Measurements from ENCODE around the gene TMEM132A. TPM values are rescaled to one million over a fixed set of nuclear protein-coding genes. Genes with fewer than 3 reads are reported as not detected.

Gene TMEM132A
- total RNA-seq, 6 experiments from 2014 or later, result 23.8 to 32.2 (median 26.9) TPM

DNA sequence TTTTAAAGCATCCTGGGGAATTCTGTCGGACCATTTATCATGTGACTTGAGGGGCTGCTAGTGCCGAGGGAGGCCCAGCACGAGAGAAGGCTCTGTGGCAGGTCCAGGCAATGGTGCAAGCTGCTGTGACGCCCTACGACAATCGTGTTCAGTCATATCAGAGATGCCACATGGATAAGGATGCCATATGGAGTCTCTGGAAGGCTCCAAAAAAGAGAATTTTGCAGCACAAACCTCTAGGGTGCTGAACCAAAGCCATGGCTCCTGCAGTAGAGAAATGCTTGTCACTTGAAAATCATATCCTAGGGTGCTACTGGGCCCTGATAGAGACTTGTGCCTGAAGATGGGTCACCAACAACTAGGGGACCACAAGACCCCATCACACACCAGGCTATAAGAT, 40.5 kb downstream of the TMEM132A start:
- Mint-ChIP-seq H3K4me3 (no peak overlapping the region), H3K36me3 (ENCODE audit: low read depth) (peaks cover 5% of the 10 kb centered on the region; the same call in 1 of the 2 replicates), H3K4me1 (ENCODE audit: low read depth) (peaks cover 5% of the 10 kb centered on the region), H3K27me3 (ENCODE audit: insufficient read depth) (peaks cover 30% of the 10 kb centered on the region), H3K9me3 (peaks cover 9% of the 10 kb centered on the region), H3K27ac (no peak overlapping the region)
- TF ChIP-seq, protein P1, sequence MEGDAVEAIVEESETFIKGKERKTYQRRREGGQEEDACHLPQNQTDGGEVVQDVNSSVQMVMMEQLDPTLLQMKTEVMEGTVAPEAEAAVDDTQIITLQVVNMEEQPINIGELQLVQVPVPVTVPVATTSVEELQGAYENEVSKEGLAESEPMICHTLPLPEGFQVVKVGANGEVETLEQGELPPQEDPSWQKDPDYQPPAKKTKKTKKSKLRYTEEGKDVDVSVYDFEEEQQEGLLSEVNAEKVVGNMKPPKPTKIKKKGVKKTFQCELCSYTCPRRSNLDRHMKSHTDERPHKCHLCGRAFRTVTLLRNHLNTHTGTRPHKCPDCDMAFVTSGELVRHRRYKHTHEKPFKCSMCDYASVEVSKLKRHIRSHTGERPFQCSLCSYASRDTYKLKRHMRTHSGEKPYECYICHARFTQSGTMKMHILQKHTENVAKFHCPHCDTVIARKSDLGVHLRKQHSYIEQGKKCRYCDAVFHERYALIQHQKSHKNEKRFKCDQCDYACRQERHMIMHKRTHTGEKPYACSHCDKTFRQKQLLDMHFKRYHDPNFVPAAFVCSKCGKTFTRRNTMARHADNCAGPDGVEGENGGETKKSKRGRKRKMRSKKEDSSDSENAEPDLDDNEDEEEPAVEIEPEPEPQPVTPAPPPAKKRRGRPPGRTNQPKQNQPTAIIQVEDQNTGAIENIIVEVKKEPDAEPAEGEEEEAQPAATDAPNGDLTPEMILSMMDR (IDR thresholded peaks at IDR 0.05), result no peak
- DNase-seq, result no peak

DNA sequence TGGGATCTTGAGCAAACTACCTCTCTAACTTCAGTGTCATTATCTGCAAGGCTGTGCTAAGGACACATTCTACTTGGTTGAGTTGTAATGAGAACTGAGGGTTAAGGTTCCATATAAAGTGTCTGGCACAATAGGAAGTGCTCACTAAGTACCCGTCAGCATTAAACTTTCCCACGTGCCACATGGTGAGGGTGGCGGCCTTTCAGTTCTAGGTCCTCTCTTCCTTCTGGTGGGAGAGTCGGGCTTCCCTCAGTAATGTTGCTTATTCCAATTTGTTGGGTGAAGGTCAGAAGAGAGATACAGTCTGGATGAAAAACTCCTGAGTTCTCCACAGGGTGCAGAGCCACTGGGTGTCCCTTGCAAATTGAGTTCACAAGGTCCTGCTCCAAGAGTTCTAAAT, 42.6 kb downstream of the TMEM132A start:
- peaks cover 5% of the 10 kb centered on the region; the same call in 1 of the 2 replicates for H3K36me3 Mint-ChIP-seq (ENCODE audit: low read depth)
- no peak for DNase-seq
- peaks cover 40% of the 10 kb centered on the region for H3K27me3 Mint-ChIP-seq (ENCODE audit: insufficient read depth)
- no peak overlapping the region for H3K27ac Mint-ChIP-seq
- TF ChIP-seq, protein P1 (IDR thresholded peaks at IDR 0.05), result no peak
- H3K4me3 Mint-ChIP-seq, result no peak overlapping the region
- H3K9me3 Mint-ChIP-seq, result peaks cover 9% of the 10 kb centered on the region
- H3K4me1 Mint-ChIP-seq (ENCODE audit: low read depth), result no peaks in the 10 kb centered on the region

DNA sequence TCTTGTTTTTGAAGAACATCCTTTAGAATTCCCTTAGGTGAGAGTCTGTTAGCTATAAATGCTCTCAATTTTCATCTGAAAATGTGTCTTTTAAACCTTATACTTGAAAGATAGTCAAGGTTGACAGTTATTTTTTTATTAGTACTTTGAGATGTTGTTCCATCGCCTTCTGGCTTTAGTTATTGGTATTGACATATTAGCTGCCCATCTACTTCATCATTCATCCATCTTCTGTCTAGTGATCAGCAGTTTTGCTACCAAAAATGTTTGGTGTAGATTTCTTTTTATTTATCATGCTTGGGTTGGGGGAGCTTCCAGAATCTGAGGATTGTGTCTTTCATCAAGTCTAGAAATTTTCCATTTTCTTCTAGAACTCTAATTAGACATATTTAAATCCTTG, 44.0 kb downstream of the TMEM132A start:
- no peaks in the 10 kb centered on the region for H3K4me1 Mint-ChIP-seq (ENCODE audit: low read depth)
- peaks cover 9% of the 10 kb centered on the region for H3K9me3 Mint-ChIP-seq
- no peak for DNase-seq
- H3K27me3 Mint-ChIP-seq (ENCODE audit: insufficient read depth), result peaks cover 50% of the 10 kb centered on the region
- peaks cover 5% of the 10 kb centered on the region; the same call in 1 of the 2 replicates for H3K36me3 Mint-ChIP-seq (ENCODE audit: low read depth)
- no peak overlapping the region for H3K27ac Mint-ChIP-seq
- H3K4me3 Mint-ChIP-seq, result no peak overlapping the region
- TF ChIP-seq, protein P1 (IDR thresholded peaks at IDR 0.05), result no peak

DNA sequence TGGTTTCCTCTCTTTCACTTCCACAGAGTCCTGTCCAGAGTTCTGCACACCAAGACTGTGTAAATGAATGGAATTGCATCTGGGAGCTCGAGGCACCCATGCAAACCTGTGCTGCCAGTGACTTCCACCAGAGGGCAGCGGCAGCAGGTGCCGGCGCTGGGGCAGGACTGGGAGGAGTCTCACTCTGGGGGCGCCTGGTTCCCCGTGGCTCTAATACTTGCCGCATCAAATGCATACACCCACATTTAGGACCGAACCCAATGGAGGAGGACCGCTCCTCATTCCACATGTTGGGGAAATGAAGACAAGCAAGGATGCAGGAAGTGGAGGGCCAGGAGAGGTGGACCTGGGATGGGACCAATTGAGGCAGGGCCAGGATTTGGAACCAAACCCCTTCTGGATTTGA, 46.1 kb downstream of the TMEM132A start:
- DNase-seq, result peak; percentile 22
- TF ChIP-seq, protein P1 (IDR thresholded peaks at IDR 0.05), result peak; percentile 92
- Mint-ChIP-seq H3K4me1 (ENCODE audit: low read depth) (no peaks in the 10 kb centered on the region), H3K27me3 (ENCODE audit: insufficient read depth) (peaks cover 47% of the 10 kb centered on the region), H3K36me3 (ENCODE audit: low read depth) (peaks cover 5% of the 10 kb centered on the region; the same call in 1 of the 2 replicates), H3K9me3 (peaks cover 9% of the 10 kb centered on the region), H3K4me3 (no peak overlapping the region), H3K27ac (no peak overlapping the region)

DNA sequence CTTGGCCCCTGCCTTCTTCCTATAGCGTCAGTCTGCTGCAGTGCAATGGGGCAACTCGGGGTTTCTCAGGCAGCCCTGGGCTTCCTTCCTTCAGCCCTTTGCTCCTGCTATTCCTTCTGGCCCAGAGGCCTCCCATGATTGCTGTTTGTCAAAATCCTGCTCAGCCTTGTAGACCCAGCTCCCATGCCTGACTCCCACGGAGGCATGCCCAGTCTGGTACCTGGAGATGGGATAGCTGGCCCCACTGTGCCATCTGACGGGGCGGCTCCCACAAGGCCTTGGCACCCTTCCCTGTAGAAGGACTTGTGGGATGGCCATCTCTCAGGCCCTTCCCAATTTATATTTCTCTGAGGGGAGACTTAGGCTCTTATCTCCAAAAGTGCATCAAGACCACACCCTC, 46.6 kb downstream of the TMEM132A start:
- Mint-ChIP-seq H3K27me3 (ENCODE audit: insufficient read depth) (peaks cover 48% of the 10 kb centered on the region), H3K9me3 (peaks cover 9% of the 10 kb centered on the region), H3K36me3 (ENCODE audit: low read depth) (peaks cover 5% of the 10 kb centered on the region; the same call in 1 of the 2 replicates), H3K27ac (no peak overlapping the region), H3K4me1 (ENCODE audit: low read depth) (no peaks in the 10 kb centered on the region), H3K4me3 (no peak overlapping the region)
- TF ChIP-seq, protein P1 (IDR thresholded peaks at IDR 0.05), result no peak
- no peak for DNase-seq

DNA sequence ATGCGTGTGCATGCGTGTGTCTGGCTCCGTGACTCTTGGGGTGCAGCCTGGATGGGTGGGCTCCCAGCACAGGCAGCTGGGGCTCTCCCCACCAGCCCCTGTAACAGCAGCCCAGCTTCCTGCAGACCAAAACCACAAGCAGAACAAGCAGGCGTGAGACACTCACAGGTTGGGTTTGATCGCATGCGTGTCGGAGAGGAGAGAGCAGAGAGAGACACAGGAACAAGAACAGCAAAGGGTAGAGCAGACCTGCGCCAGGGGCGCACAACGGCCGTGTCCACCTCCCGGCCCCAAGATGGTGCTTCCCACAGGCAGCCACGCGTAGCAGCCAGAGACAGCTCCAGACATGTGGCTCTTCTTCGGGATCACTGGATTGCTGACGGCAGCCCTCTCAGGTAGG, 47.3 kb downstream of the TMEM132A start, which contains the start of gene CD6:
TSS of gene CD6 (plus strand) at position 161 of the 400 bp plus-strand sequence. CDS start at position 347, 186 bp downstream.
- peaks cover 45% of the 10 kb centered on the region for H3K27me3 Mint-ChIP-seq (ENCODE audit: insufficient read depth)
- peaks cover 5% of the 10 kb centered on the region; the same call in 1 of the 2 replicates for H3K36me3 Mint-ChIP-seq (ENCODE audit: low read depth)
- no peak for DNase-seq
- no peaks in the 10 kb centered on the region for H3K4me1 Mint-ChIP-seq (ENCODE audit: low read depth)
- no peak within 1 kb of the TSS for H3K4me3 Mint-ChIP-seq
- no peak within 1 kb of the TSS for H3K27ac Mint-ChIP-seq
- TF ChIP-seq, protein P1 (IDR thresholded peaks at IDR 0.05), result no peak
- H3K9me3 Mint-ChIP-seq, result peaks cover 9% of the 10 kb centered on the region

All from HFFc6 (cell line).